H1 (cell line): ENCODE results near the gene DNAJC5G. TPM values are rescaled to one million over a fixed set of nuclear protein-coding genes. Genes with fewer than 3 reads are reported as not detected.

Experiments
- BCL11A ChIP-seq, 2 experiments: IDR thresholded peaks; one replicate each; pipeline ENCODE4 v1.6.1; 2011; ENCODE audit warnings: low read depth in 2 of 2, low read length in 2 of 2, mild to moderate bottlenecking in 2 of 2
- E2F6 ChIP-seq: IDR thresholded peaks from 2 replicates; pipeline ENCODE4 v1.6.1; 2012; ENCODE audit warnings: inconsistent platforms
- EZH2 ChIP-seq: fragments of 200-600 bp; sonication (generic); IDR thresholded peaks from 2 replicates; pipeline ENCODE4 v1.7.1; 2012; ENCODE audit warnings: low read depth, mild to moderate bottlenecking, moderate library complexity, low read length, inconsistent platforms; ENCODE audit not compliant: severe bottlenecking
- HDAC2 ChIP-seq, 2 experiments: fragments of 300-600 bp in 1 of 2; sonication (generic) in 1 of 2; IDR thresholded peaks; 2 replicates each; pipeline ENCODE4 v1.6.1; 2011 to 2012; ENCODE audit warnings: low read depth in 2 of 2, low read length in 2 of 2, mild to moderate bottlenecking in 2 of 2, moderate library complexity in 2 of 2, borderline replicate concordance in 1 of 2, inconsistent platforms in 1 of 2
- JUND ChIP-seq: IDR thresholded peaks from 2 replicates; pipeline ENCODE4 v1.6.1; 2011; ENCODE audit warnings: mild to moderate bottlenecking, improper control_type of control experiment, low read length
- NRF1 ChIP-seq: IDR thresholded peaks from 2 replicates; pipeline ENCODE4 v1.6.1; 2011; ENCODE audit warnings: mild to moderate bottlenecking, low read depth, low read length, improper control_type of control experiment
- RNF2 ChIP-seq: fragments of 200-900, 300-1000 bp; sonication (generic); IDR thresholded peaks from 2 replicates; pipeline ENCODE4 v1.7.1; 2016; ENCODE audit warnings: borderline replicate concordance, low read depth, mild to moderate bottlenecking, antibody characterized with exemption, low read length; ENCODE audit not compliant: poor library complexity, severe bottlenecking; ENCODE audit errors: missing control alignments
- SP2 ChIP-seq: IDR thresholded peaks from 2 replicates; pipeline ENCODE4 v1.6.1; 2012; ENCODE audit warnings: mild to moderate bottlenecking, low read length, inconsistent platforms
- TAF7 ChIP-seq: optimal IDR thresholded peaks from 2 replicates; pipeline ENCODE3; 2011; ENCODE audit warnings: low read depth, mild to moderate bottlenecking, inconsistent platforms, low read length, moderate library complexity, borderline replicate concordance
- TBP ChIP-seq: IDR thresholded peaks from 2 replicates; pipeline ENCODE4 v1.6.1; 2011; ENCODE audit warnings: low read depth, low read length, improper control_type of control experiment
- TEAD4 ChIP-seq: IDR thresholded peaks from 2 replicates; pipeline ENCODE4 v1.6.1; 2012; ENCODE audit warnings: low read depth, low read length, inconsistent platforms, mixed read lengths
- USF2 ChIP-seq: IDR thresholded peaks from 2 replicates; pipeline ENCODE4 v1.6.1; 2011; ENCODE audit warnings: low read length, improper control_type of control experiment
- polyA plus RNA-seq, 7 experiments: library from polyadenylated mRNA; depleted of rRNA in 3 of 7; stranded (reverse) in 5 of 7; unstranded in 2 of 7; fragments of >200 nt in 5 of 7; fragments of 200-250 nt in 2 of 7; gene quantifications; 1 replicate in 5 of 7; 2 replicates in 1 of 7; 4 replicates in 1 of 7; pipeline versions ENCODE4 v1.2.1 to v1.2.3, GENCODE V29; 2011 to 2013; ENCODE audit warnings: missing spikeins in 2 of 7, mixed read lengths in 2 of 7
- total RNA-seq: library from RNA; stranded (reverse); fragmentation: NEBNext Ultra II Directional; extraction: Animal tissue kit (Norgen Biotek cat#: 25700); gene quantifications from 2 replicates; pipeline ENCODE4 v1.2.1, GENCODE V29; 2021

The DNAJC5G gene
- total and polyA plus RNA-seq, 2 of the 8 experiments (the other 6 are each of a cell fraction or from before 2014, with no cell fraction given) = 0.83 to 1.4 TPM

- TF ChIP-seq RNF2 (peak; percentile 62), TBP (no peak), TEAD4 (no peak), SP2 (no peak), USF2 (no peak), TAF7 (no peak), BCL11A (IDR thresholded peaks at IDR 0.05; ENCODE audit: low read depth in 2 of 2, low read length in 2 of 2) (no peak), NRF1 (no peak), EZH2 (peak; percentile 62), HDAC2 (IDR thresholded peaks at IDR 0.05; ENCODE audit: borderline replicate concordance in 1 of 2, low read depth in 2 of 2, low read length in 2 of 2) (no peak), JUND (no peak), E2F6 (peak; percentile 88)
Observed at GRCh38 chr2:27306573-27307286, 31.5 kb downstream of the DNAJC5G start (continued).
